ENCODE data around the gene UBE2V1.
"Not testable (repeated sequence)": the region's sequence is repeated elsewhere in the genome, so short reads cannot be mapped to it uniquely, and the experiment has no call there.

The UBE2V1 gene

DNA sequence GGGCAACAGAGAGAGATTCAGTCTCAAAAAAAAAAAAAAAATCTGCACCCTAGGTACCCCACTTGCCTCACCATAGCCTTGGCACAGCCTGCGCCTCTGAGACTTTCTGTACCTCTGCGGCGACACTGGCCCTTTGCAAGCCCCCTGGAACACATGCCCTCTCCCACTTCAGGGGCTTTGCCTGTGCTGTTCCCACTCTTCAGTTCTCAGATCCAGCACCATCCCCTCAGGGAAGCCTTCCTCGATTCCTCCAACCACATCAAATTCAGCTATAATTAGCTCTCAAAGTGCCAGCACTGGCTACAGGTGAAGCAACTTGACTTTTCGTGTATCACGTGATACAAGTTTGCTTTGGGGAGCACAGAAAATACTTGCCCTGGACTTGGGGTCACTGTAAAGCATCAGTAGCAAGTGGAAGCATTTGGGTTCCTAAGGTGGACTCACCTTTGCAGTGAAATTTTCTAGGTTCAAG, 2.1 kb upstream of the UBE2V1 start:
- DNase-seq (ENCODE audit: low read depth) = no peak

DNA sequence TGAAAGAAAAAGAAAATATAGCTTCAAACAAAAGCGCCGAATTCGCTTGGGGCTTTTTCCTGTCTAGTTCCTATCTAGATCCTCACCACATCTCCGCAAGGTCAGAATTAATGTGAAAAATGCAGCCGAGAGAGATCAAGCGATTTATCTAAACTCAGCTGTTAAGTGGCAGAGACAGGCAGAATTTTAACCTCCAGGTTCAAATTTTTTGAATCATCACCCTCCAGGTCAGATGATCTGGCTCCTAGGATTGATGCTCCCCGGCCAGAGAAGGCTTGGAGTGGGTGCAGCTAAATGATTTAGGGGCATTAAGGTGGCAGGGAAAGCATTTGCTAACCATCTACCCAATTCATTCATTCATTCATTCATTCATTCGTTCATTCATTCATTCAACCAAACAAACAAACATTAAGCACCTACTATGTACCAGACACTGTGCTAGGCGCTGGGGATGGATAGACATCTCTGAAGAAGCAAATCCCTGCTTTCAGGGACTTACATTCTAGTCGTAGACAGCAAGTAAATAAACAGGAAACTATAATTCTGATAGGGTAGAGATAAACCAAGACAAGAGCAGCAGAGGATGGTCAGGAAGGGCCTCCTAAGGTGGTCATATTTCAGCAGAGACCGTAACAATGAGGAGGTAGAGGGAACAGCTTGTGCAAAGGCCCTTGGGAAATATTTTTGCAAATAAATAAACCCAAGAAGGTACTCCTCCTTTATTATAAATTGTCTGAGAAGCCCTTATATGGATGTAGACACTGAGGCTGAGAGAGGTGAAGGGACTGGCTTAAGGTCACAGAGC, 672 bp upstream of the UBE2V1 start:
- DNase-seq (ENCODE audit: low read depth) = no peak

- no peak for DNase-seq (ENCODE audit: low read depth)
Measured at GRCh38 chr20:50111829-50112495, 988 bp downstream of the UBE2V1 start.

DNA sequence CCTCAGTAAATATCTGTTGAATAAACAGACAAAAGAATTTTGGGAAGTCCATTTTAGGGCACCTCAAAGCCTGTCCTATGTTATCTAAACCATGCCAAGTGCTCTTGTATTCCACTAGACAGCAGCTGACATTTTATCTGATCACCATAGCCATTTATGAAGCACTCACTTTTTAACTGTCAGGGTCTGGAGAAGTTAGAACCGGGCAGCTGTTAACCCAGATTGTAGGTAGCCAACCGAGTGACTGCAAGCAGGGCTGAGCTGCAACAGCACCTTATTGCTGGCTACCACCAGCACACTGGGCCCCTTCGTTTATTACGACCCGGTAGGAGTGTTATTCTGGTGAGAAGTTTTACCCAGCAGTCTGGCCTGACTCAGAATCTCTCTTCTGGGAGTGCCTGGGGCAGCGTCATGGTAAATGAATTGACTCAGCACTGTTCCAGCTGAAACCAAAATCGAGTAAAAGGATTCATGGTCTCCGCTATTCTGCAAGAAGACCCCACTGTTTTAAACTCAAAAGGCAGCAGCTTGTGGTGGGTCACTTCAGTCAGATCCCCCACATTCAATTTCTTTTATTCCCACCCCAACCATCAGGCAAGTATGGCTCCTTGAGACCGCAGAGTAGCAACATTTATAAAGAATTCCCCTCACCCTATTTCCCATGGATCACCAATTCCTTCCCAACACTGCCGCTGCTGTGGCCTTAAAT, 1.7 kb downstream of the UBE2V1 start:
- no peak for DNase-seq (ENCODE audit: low read depth)

DNA sequence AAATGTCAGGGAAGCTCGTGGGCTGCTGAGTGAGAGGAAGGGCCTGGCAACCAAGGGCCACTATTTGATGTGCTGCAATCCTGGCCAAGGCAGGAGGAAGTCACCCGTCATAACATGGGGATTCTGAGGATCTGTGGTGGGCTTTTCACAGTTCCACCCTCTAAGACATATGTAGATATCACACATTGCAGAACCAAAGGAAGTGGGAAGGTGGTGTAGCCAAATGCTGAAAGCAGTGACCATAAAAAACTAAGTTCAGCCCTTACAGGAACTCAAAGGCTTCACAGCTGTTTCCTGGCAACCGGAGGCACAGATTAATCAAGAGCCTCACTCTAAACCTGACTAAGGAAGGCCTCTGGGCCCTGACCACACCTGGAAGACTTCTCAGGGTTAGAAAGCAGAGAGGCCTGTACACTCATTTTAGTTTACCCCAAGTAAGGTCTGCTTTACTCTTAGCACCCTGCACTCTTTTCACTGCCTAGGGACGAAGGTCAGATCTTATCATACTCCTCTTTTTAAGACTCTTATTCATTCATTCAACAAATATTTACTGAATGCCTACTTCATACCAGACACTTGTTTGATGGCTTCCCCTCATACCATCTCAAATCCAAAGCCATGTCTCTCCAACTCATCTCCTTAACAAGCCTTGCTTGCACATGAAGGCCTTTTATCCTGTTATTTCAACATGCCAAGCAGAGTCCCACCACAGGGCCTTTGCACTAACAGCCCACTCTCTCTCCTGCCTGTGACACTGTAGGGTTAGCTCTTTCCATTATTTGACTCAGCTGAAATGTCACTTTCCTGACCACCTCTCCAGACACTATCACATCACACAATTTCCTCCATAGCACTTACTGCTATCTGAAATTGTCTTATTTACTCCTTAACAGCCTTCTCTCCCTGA, 2.6 kb downstream of the UBE2V1 start:
- no peak for DNase-seq (ENCODE audit: low read depth)

- DNase-seq (ENCODE audit: low read depth) = no peak
Measured at GRCh38 chr20:50108556-50109235, 4.3 kb downstream of the UBE2V1 start.

DNA sequence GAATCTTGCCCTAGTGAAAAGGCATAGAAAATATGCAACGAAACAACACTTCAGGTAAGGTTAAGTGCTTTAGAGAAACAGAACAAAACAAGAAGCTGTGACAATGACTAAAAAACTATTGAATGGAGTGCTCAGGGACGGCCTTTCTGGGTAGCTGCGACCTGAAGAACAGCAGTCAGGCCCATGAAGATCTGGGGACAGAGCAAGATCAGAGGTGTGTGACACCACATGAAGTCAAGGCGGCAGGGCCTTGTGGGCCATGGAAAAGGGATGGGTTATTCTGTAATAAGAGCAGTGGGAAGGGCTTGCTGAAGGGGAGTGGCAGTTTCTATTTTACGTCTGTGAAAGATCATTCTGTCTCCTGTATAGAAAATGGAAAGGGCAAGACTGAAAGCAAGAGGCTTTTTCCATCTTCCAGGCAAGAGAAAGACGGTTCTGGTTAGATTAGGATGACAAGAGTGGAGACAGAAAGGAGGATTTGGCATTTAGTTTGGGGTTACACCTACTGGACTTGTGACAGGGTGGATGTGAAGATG, 5.1 kb downstream of the UBE2V1 start:
- no peak for DNase-seq (ENCODE audit: low read depth)

DNA sequence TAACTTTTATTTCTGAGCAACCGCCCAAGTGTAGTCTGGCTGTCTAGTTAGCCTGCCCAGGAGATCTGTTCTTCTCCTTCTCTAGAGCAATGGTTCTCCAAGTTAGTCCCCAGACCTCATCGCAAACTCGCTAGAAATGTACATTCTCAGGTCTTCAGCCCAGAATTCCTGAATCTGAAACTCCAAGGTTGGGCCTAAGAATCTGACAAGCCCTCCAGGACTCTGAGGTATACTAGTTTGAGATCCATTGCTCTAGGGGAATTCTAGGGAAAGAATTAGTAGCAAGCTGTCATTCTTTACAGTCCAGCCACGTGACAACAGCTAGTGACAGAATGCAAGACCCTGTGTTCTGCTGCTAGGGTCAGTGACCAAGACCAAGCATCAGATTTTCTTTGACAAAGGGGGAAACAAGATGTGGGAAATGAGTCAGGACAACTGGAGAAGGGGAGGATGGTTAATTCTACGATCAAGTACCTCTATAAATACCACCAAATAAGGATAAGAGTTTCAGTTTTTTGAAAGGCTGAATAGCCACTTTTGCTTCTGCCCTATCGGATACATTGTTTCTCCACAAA, 5.8 kb downstream of the UBE2V1 start:
- DNase-seq (ENCODE audit: low read depth) = no peak

GRCh38 chr20:50106669-50107068, 6.3 kb downstream of the UBE2V1 start:
- DNase-seq (ENCODE audit: low read depth) = not testable (repeated sequence)

DNA sequence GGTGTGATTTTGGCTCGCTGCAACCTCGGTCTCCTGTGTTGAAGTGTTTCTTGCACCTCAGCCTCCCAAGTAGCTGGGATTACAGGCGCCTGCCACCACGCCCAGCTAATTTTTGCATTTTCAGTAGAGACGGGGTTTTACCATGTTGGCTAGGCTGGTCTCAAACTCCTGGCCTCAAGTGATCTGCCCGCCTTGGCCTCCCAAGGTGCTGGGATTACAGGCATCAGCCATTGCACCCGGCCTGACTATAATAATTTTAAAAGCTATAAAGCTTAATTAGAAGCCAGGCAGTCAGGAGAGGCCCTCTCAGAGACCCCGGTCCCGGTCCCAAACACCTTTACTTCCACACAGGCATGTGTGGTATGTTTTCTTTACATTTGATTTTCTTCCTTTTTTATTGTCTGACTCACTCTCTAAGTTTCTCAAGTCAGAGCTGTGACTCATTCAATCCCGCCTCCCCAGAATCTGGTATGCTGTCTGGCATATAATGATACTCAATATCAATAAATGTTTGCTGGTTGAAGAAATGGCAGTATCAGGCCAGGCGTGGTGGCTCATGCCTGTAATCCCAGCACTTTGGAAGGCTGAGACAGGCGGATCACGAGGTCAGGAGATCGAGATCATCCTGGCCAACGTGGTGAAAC, 9.4 kb downstream of the UBE2V1 start:
- peak; percentile 36 for DNase-seq (ENCODE audit: low read depth)

- DNase-seq (ENCODE audit: low read depth) = not testable (repeated sequence)
Measured at GRCh38 chr20:50102551-50102950, 10.4 kb downstream of the UBE2V1 start.

DNA sequence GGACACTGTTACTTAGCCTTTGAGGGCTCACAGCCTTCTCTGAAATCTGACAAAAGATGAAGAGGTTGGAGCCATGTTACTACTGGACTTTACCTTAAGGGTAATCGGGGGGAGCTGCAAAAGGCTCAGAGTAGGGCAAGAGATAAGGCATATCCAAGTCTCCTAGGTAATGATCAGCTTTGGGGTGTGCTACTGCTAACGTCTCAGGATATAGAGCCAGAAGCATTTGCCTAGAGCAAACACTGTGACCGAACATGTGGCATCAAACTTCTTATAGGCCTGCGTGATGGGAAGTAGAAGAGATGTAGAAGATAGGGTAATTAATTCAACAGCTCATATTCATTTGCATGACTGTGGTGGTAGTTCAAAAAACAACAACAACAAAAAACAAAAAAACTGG, 11.1 kb downstream of the UBE2V1 start:
- DNase-seq (ENCODE audit: low read depth) = no peak

- DNase-seq (ENCODE audit: low read depth) = no peak
Measured at GRCh38 chr20:50101281-50101680, 11.7 kb downstream of the UBE2V1 start.

GRCh38 chr20:50100552-50100951, 12.4 kb downstream of the UBE2V1 start:
- DNase-seq (ENCODE audit: low read depth) = no peak

DNA sequence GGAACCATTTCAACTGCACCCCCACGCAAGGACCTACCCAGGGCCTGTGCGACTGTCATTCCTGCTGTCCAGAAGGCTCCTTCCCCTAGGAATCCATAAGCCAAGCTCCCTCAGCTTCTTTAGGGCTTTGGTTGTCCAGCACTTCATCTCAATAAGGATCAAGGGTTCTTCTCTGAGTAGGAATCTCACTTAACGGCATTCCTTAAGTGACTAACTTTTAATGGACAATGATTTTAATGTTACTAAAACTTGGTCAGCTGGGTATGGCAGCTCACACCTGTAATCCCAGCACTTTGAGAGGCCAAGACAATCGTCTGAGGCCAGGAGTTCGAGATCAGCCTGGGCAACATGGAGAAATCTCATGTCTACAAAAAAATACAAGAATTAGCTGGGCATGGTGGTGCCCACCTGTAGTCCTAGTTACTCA, 13.4 kb downstream of the UBE2V1 start:
- no peak for DNase-seq (ENCODE audit: low read depth)

- no peak for DNase-seq (ENCODE audit: low read depth)
Measured at GRCh38 chr20:50099113-50099512, 13.8 kb downstream of the UBE2V1 start.

DNA sequence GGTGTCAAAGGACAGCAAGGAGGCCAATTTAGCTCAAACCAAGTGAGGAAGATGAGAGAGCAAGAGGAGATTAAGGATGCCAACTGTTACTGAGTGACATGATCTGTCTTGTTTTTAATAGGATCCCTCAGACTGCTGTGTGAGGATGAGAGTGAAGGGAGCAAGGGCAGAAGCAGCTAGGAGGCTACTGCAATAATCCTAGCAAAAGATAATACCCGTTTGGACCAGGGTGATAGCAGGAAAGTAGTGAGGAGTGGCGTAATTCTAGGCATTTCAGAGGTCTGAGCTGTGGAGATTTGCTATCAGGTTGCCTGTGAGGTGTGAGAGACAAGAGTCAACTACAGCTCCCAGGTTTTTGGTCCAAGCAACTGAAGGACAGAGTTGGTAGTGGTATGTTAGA, 14.7 kb downstream of the UBE2V1 start:
- no peak for DNase-seq (ENCODE audit: low read depth)

- no peak for DNase-seq (ENCODE audit: low read depth)
Measured at GRCh38 chr20:50097843-50098242, 15.1 kb downstream of the UBE2V1 start.

DNA sequence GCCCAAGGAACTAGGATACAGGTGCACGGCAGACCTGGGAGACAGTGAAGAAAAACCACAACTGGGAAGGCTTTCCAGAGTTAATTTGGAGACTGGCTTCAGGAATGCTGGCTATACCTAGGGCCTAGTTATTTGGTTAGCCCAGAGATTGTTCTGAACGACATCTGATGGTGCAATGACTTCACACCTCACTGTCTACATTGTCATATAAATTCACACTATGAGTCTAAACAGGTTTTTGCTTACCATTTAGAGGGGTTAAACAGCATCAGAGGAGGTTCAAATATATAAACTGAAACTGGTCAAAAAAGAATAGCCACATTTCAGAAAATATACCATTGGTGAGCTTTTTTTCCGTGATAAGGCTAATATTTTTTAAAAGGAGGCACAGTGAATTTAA, 16.7 kb downstream of the UBE2V1 start:
- DNase-seq (ENCODE audit: low read depth) = no peak

DNA sequence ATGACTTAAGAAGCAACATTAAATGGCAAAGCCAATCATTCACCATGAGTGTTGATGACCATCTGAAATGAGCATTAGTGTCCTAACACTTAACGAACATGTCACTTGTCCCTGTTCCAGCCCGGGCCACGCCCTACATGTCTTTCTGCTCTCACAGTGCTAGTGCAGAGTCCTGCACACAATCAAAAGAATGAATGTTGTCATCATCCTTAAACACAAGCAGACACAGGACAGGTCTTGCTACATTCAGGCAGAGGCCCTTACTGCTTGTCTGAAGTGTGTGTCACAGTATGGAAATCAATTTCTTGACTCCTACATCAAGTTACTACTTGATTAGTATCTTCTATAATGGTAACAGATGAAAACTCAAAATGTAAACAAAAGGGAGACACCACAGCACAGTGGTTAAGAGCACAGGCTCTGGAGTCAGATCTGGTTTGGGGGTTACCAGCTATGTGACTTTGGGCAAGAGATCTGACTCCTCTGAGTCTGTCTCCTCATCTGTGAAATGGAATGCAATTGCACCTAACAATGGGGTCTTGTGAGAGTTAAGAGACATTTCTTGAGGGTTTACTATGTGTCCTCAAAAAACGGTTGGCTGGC, 17.4 kb downstream of the UBE2V1 start:
- no peak for DNase-seq (ENCODE audit: low read depth)
